ENCODE data around the gene BUD31.

- TF ChIP-seq, protein P1, sequence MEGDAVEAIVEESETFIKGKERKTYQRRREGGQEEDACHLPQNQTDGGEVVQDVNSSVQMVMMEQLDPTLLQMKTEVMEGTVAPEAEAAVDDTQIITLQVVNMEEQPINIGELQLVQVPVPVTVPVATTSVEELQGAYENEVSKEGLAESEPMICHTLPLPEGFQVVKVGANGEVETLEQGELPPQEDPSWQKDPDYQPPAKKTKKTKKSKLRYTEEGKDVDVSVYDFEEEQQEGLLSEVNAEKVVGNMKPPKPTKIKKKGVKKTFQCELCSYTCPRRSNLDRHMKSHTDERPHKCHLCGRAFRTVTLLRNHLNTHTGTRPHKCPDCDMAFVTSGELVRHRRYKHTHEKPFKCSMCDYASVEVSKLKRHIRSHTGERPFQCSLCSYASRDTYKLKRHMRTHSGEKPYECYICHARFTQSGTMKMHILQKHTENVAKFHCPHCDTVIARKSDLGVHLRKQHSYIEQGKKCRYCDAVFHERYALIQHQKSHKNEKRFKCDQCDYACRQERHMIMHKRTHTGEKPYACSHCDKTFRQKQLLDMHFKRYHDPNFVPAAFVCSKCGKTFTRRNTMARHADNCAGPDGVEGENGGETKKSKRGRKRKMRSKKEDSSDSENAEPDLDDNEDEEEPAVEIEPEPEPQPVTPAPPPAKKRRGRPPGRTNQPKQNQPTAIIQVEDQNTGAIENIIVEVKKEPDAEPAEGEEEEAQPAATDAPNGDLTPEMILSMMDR (IDR thresholded peaks at IDR 0.05; ENCODE audit: low read depth, low read length, poor library complexity, severe bottlenecking), result no peak
- no peak for TF ChIP-seq EZH2phosphoT487 (IDR thresholded peaks at IDR 0.05; ENCODE audit: borderline replicate concordance, low read length)
These were observed 37.3 kb downstream of the BUD31 start for GRCh38 chr7:99446096-99446495.
